Thoracic aorta (tissue), 2 donors: ENCODE measurements around the gene DOCK3. TPM values are rescaled to one million over a fixed set of nuclear protein-coding genes. Genes with fewer than 3 reads are reported as not detected.
"Not testable (repeated sequence)": the region's sequence is repeated elsewhere in the genome, so short reads cannot be mapped to it uniquely, and the experiment has no call there.

Experiments used
- ATAC-seq: fragments of 150-250 bp; one replicate; pipeline ENCODE4 v1.8.0; 2017; ENCODE audit warnings: low read depth; ENCODE audit not compliant: insufficient number of reproducible peaks, low FRiP score
- DNase-seq: peaks from one replicate; pipeline ENCODE4 v3.0.0-alpha.2; 2020; ENCODE audit warnings: low spot score
- H3K27ac ChIP-seq, 2 donors: fragments of 200-600 bp; sonication (generic); 1 replicate in 1 of 2; 2 replicates in 1 of 2; pipeline ENCODE4 v1.5.1; 2016; ENCODE audit warnings: mild to moderate bottlenecking in 2 of 2, moderate library complexity in 2 of 2
- H3K27me3 ChIP-seq: fragments of 200-600 bp; sonication (generic); replicated peaks from 2 replicates; pipeline ENCODE4 v1.6.0; 2016; ENCODE audit warnings: mild to moderate bottlenecking; ENCODE audit not compliant: insufficient read depth
- H3K36me3 ChIP-seq: fragments of 200-600 bp; sonication (generic); one replicate; pipeline ENCODE4 v1.5.1; 2016
- H3K4me1 ChIP-seq, 2 donors: fragments of 200-600 bp; sonication (generic); 1 replicate in 1 of 2; 2 replicates in 1 of 2; pipeline versions ENCODE4 v1.5.1 to v1.6.0; 2016; ENCODE audit warnings: low read depth in 2 of 2, mild to moderate bottlenecking in 1 of 2; ENCODE audit not compliant: control insufficient read depth in 1 of 2
- H3K4me3 ChIP-seq: fragments of 200-600 bp; sonication (generic); 2 replicates; pipeline ENCODE4 v1.5.1; 2016; ENCODE audit warnings: mild to moderate bottlenecking
- H3K9me3 ChIP-seq: fragments of 200-600 bp; sonication (generic); 2 replicates; pipeline ENCODE4 v1.5.1; 2016
- total RNA-seq, 2 donors: library from RNA; depleted of rRNA; stranded (reverse); fragments of >200 nt; gene quantifications; one replicate each; pipeline versions ENCODE4 v1.1.0 to v1.2.3, GENCODE V29; 2016
- TF ChIP-seq, protein P1 (sequence below): fragments of 200-600 bp; sonication (generic); IDR thresholded peaks from one replicate; pipeline ENCODE4 v1.5.1; 2019; ENCODE audit warnings: antibody characterized with exemption

Gene DOCK3
- total RNA-seq, 2 donors from 2014 or later, result 0.14 to 0.71 TPM

DNA sequence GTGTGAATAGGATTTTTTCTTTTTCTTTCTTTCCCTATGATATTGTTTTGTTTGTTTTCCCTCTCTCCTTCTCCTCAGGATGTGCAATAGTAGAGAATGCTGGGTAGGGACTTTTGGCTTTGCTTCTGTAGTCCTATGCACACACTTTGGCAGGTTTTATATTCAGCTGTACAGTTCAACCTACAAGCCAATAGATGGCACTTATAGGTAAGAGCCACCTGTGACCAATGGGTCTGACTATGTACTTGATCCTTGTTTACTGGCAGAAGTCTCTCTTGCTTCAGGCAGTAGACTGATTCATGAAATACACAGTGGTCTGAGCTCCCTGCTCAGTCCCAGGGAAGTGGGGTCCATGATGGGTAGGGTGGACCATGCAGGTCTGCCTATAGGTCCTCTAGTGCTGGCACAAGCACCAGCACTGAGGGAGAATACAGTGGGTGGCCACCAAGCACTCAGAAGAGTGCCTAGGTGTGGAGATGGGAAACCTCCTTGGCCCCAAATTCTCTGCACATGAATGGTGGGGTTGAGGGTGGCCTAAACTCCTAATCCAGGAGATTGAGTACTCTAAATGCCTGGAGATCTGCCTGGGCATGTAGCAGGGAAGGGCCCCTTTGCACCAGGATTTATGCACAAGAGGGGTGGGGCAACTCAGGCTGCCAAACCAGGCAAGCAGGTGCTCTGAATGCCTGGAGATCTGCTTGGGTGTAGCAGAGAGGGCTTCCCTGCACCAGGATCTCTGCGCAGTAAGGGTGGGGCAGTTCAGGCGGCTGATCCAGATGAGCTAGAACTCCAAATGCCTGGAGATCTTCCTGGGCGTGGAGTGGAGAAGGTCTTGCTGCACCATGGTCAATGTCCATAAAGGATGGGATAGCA, 176.1 kb downstream of the DOCK3 start:
- ATAC-seq, result no peak
- DNase-seq, result no peak
- H3K36me3 ChIP-seq, result no peaks in the 10 kb centered on the region
- no peak overlapping the region for H3K27ac ChIP-seq
- no peaks in the 10 kb centered on the region for H3K4me1 ChIP-seq
- TF ChIP-seq, protein P1, sequence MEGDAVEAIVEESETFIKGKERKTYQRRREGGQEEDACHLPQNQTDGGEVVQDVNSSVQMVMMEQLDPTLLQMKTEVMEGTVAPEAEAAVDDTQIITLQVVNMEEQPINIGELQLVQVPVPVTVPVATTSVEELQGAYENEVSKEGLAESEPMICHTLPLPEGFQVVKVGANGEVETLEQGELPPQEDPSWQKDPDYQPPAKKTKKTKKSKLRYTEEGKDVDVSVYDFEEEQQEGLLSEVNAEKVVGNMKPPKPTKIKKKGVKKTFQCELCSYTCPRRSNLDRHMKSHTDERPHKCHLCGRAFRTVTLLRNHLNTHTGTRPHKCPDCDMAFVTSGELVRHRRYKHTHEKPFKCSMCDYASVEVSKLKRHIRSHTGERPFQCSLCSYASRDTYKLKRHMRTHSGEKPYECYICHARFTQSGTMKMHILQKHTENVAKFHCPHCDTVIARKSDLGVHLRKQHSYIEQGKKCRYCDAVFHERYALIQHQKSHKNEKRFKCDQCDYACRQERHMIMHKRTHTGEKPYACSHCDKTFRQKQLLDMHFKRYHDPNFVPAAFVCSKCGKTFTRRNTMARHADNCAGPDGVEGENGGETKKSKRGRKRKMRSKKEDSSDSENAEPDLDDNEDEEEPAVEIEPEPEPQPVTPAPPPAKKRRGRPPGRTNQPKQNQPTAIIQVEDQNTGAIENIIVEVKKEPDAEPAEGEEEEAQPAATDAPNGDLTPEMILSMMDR, result no peak
- H3K4me3 ChIP-seq, result no peak overlapping the region
- no peaks in the 10 kb centered on the region for H3K27me3 ChIP-seq
- H3K9me3 ChIP-seq, result peaks cover 6% of the 10 kb centered on the region

DNA sequence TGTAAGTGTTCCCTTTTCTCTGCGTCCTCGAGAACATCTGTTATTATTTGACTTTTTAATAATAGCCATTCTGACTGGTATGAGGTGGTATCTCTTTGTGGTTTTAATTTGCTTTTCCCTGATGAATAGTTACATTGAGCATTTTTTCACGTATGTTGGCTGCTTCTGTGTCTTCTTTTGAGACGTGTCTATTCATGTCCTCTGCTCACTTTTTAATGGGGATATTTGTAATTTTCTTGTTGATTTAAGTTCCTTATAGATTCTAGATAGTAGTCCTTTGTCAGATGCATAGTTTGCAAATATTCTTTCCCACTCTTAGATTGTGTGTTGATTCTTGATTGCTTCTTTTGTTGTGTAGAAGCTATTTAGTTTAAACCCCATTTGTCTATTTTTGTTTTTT, 179.2 kb downstream of the DOCK3 start:
- Histone ChIP-seq H3K4me3 (no peak overlapping the region), H3K27ac (no peak overlapping the region), H3K36me3 (no peaks in the 10 kb centered on the region), H3K9me3 (no peaks in the 10 kb centered on the region), H3K27me3 (no peaks in the 10 kb centered on the region), H3K4me1 (no peaks in the 10 kb centered on the region)
- ATAC-seq (no peak), DNase-seq (no peak)
- TF ChIP-seq, protein P1, result no peak

DNA sequence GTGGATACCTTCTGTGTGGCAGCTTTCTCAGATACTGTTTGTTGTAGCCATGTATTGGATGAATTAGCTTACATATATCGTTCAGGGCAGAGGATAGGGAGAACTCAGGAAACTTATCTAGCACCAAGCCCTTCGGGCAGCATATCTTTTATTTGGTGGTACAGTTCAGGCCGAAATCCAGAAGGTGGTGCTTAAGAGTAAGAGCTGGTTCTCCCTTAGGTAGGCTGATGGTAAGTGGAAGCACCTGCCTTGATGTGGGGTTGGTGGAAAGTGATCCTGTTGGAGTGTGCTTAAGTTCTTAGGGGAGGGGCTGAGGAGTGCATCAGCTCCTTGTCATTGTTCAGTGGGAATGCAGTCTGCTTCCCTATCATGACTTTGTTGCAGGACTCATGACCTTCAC, 187.5 kb downstream of the DOCK3 start:
- Histone ChIP-seq H3K4me3 (no peak overlapping the region), H3K27me3 (no peaks in the 10 kb centered on the region), H3K36me3 (no peaks in the 10 kb centered on the region), H3K4me1 (no peaks in the 10 kb centered on the region), H3K9me3 (peaks cover 2% of the 10 kb centered on the region), H3K27ac (no peak overlapping the region)
- no peak for ATAC-seq
- TF ChIP-seq, protein P1, result no peak
- DNase-seq, result no peak

DNA sequence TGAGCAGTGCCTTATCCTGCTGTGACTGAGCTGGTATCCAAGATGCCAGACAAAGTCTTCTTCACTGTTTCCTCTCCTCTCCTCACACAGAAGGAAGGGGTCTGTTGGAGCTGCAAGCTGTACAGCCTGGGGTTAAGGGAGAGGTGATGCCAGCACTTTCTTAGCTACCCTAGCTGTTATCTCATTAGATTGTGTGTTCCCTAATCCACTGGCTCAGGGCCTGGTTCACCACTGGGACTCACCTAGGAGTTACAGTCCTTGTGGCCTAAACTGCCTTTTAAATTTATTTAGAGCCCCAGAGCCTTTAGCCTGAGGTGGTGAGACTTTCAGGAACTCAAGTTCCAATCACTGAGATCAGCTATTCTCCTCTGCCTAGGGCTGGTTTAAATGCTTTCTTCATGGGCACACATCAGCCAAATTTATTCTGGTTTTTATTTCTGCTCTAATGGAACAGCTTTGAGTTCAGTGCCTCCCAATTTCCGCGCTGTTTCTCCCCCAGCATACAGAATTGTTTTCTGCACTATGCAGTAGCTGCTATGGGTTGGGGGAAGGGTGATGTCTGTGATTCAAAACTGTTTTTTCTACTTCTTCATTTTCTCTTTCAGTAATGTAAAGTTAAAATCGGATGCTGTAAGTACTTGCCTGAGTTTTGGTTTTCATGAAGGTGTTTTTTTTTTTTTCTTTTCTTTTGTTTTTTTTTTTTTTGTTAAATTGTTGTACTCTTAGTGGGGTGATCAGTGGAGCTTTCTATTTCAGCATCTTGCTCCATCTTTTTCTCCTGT, 198.8 kb downstream of the DOCK3 start:
- Histone ChIP-seq H3K27ac (no peak overlapping the region), H3K4me1 (no peaks in the 10 kb centered on the region), H3K9me3 (no peaks in the 10 kb centered on the region), H3K36me3 (no peaks in the 10 kb centered on the region), H3K27me3 (no peaks in the 10 kb centered on the region), H3K4me3 (no peak overlapping the region)
- TF ChIP-seq, protein P1, result no peak
- ATAC-seq, result no peak
- DNase-seq, result no peak

DNA sequence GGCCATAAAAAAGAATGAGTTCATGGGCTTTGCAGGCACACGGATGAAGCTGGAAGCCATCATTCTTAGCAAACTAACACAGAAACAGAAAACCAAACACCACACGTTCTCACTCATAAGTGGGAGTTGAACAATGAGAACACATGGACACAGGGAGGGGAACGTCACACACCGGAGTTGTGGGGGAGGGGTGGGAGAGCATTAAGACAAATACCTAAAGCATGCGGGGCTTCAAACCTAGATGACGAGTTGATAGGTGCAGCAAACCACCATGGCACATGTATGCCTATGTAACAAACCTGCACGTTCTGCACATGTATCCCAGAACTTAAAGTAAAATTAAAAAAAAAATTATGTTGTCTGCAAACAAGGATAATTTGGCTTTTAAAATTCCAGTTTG, 200.1 kb downstream of the DOCK3 start:
- ATAC-seq, result not testable (repeated sequence)

More for the DNA sequence above, 200.1 kb downstream of the DOCK3 start:
- not testable (repeated sequence) for H3K27me3 ChIP-seq, H3K36me3 ChIP-seq, H3K4me3 ChIP-seq, H3K4me1 ChIP-seq, H3K9me3 ChIP-seq, H3K27ac ChIP-seq, DNase-seq
